ENCODE measurements around the gene SPTSSA. TPM values are rescaled to one million over a fixed set of nuclear protein-coding genes. Genes with fewer than 3 reads are reported as not detected.

SPTSSA gene
- polyA plus RNA-seq, 1 of the 3 experiments (the other 2 are of a cell fraction) = 39.5 TPM

DNA sequence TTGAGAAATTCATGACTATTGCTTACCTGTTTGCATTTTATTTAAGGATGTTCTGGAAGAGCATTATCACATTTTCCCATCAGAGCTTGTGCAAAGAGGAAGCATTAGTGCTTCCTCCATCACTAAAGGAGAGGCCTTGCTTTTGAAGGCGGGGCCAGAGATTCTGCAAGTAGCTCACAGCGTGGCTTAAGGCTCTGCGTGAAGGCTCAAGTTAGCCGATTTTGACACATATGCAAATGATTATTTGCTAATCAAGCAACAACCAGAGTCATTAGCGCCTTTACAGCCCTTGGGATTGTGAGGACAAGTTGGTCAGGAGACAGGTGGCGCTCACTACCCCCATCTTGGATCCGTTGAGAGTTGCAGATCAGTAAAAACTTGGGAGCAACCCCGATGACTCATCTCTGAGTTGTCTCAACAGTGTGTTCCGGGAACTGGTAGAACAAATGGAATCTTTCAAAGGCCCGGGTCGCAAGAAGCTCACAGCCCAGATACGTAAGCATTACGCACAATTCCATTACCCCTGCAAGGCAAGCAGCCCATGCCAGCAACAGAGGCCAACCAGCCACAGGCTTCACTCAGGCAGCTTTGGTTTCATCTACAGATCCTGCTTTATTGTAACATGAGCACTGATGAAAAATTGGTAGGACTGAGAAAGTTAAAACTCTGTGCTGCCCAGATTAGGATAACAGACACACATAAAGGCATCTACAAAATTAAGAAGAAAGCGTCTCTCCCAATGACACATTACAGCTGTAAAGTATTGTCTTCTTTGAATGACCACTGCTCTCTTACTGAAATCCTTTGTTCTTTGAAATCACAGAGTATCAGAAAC, 34.9 kb upstream of the SPTSSA start (continued):
- TF ChIP-seq, protein P1, sequence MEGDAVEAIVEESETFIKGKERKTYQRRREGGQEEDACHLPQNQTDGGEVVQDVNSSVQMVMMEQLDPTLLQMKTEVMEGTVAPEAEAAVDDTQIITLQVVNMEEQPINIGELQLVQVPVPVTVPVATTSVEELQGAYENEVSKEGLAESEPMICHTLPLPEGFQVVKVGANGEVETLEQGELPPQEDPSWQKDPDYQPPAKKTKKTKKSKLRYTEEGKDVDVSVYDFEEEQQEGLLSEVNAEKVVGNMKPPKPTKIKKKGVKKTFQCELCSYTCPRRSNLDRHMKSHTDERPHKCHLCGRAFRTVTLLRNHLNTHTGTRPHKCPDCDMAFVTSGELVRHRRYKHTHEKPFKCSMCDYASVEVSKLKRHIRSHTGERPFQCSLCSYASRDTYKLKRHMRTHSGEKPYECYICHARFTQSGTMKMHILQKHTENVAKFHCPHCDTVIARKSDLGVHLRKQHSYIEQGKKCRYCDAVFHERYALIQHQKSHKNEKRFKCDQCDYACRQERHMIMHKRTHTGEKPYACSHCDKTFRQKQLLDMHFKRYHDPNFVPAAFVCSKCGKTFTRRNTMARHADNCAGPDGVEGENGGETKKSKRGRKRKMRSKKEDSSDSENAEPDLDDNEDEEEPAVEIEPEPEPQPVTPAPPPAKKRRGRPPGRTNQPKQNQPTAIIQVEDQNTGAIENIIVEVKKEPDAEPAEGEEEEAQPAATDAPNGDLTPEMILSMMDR (IDR thresholded peaks at IDR 0.05) = peak; percentile 52
- peak; percentile 90 for TF ChIP-seq JUND (IDR thresholded peaks at IDR 0.05)

DNA sequence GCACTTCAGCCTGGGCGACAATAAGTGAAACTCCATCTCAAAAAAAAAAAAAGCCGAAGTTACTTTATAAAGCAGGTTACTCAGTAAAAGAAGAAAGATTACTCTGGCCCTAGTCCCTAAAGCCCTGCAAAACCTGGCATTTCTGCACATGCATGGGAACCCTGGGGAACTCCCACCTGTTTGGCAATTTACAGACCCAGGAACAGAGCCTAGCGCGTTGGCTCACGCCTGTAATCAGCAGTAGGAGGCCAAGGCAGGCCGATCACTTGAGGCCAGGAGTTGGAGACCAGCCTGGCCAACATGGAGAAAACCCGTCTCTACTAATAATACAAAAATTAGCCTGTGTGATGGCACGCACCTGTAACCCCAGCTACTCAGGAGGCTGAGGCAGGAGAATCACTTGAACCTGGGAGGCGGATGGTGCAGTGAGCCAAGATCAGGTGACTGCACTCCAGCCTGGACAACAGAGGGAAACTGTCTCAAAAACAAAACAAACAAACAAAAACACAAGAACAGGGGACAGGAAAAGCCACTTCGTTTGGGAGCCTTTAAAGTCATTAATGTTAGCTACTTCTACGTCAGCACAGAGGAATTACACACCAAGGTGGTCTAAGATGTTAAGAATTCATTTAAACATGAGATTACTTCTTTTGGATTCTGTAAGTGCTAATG, 34.1 kb upstream of the SPTSSA start:
- Histone ChIP-seq H3K27me3 (ENCODE audit: insufficient read depth) (no peaks in the 10 kb centered on the region), H4K20me1 (ENCODE audit: insufficient read depth) (no peaks in the 10 kb centered on the region), H3K79me2 (ENCODE audit: insufficient read depth) (no peaks in the 10 kb centered on the region), H3K4me3 (ENCODE audit: low read depth in 2 of 2, low read length in 1 of 2) (no peak overlapping the region), H3K9me2 (no peaks in the 10 kb centered on the region), H3K4me2 (no peak overlapping the region), H2AFZ (ENCODE audit: low read depth) (peak overlapping the region; percentile 77; the same call in 1 of the 2 replicates), H3F3A (replicated peaks; ENCODE audit: insufficient read depth) (peaks cover 9% of the 10 kb centered on the region), H3K9me3 (no peaks in the 10 kb centered on the region), H3K36me3 (replicated peaks in 1 of 2; ENCODE audit: control insufficient read depth in 1 of 2, insufficient read depth in 2 of 2, low read length in 1 of 2) (no peaks in the 10 kb centered on the region), H3K4me1 (ENCODE audit: control insufficient read depth in 1 of 2, insufficient read depth in 2 of 2, low read depth in 1 of 2, low read length in 1 of 2) (peaks cover 0 to 8% of the 10 kb centered on the region in 2 experiments; a peak in 2 of 4 replicates), H3K9ac (peak overlapping the region; percentile 6; the same call in 1 of the 2 replicates), H3K27ac (ENCODE audit: low read depth in 2 of 2, low read length in 1 of 2) (peak overlapping the region in 1 of 2 experiments; percentile 98; a peak in 3 of 4 replicates)
- TF ChIP-seq FOXM1 (IDR thresholded peaks at IDR 0.05; ENCODE audit: low read depth) = no peak
- no peak for TF ChIP-seq SIN3A (IDR thresholded peaks at IDR 0.05; ENCODE audit: borderline replicate concordance, low read depth, low read length)
- no peak for TF ChIP-seq FOXJ3 (CRISPR knock-in tag; IDR thresholded peaks at IDR 0.05)
- TF ChIP-seq, protein P2, sequence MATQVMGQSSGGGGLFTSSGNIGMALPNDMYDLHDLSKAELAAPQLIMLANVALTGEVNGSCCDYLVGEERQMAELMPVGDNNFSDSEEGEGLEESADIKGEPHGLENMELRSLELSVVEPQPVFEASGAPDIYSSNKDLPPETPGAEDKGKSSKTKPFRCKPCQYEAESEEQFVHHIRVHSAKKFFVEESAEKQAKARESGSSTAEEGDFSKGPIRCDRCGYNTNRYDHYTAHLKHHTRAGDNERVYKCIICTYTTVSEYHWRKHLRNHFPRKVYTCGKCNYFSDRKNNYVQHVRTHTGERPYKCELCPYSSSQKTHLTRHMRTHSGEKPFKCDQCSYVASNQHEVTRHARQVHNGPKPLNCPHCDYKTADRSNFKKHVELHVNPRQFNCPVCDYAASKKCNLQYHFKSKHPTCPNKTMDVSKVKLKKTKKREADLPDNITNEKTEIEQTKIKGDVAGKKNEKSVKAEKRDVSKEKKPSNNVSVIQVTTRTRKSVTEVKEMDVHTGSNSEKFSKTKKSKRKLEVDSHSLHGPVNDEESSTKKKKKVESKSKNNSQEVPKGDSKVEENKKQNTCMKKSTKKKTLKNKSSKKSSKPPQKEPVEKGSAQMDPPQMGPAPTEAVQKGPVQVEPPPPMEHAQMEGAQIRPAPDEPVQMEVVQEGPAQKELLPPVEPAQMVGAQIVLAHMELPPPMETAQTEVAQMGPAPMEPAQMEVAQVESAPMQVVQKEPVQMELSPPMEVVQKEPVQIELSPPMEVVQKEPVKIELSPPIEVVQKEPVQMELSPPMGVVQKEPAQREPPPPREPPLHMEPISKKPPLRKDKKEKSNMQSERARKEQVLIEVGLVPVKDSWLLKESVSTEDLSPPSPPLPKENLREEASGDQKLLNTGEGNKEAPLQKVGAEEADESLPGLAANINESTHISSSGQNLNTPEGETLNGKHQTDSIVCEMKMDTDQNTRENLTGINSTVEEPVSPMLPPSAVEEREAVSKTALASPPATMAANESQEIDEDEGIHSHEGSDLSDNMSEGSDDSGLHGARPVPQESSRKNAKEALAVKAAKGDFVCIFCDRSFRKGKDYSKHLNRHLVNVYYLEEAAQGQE (IDR thresholded peaks at IDR 0.05; ENCODE audit: low read depth, low read length) = no peak
- TF ChIP-seq RAD21 (IDR thresholded peaks at IDR 0.05; ENCODE audit: low read length) = no peak
- no peak for TF ChIP-seq YY1 (IDR thresholded peaks at IDR 0.05; ENCODE audit: low read depth)
- TF ChIP-seq RFX5 (IDR thresholded peaks at IDR 0.05; ENCODE audit: low read length) = no peak
- TF ChIP-seq USF1 (IDR thresholded peaks at IDR 0.05; ENCODE audit: borderline replicate concordance, low read depth) = no peak
- TF ChIP-seq TAF1 (IDR thresholded peaks at IDR 0.05; ENCODE audit: borderline replicate concordance, low read depth, low read length) = no peak
- no peak for TF ChIP-seq JUND (IDR thresholded peaks at IDR 0.05)
- ChIA-PET CTCF (interaction anchor here (1.0 to 6.3 kb wide), 2 partner anchors 9 to 166 kb away, joined by 3 to 70 read pairs; no protein-coding TSS in a partner anchor), POLR2A (interaction anchor here (1.5 kb wide), 1 partner anchor 34 kb away, joined by 3 read pairs; the partner anchor contains the start of gene SPTSSA)
- 89% methylated on average over 11 of the region's 11 CpGs for WGBS (ENCODE audit: low lambda C conversion rate)
- no peak for DNase-seq

Data from SK-N-SH (cell line).